IPS-18c (cell line): ENCODE results near the gene PDE9A.

Experiments
- H3K4me3 ChIP-seq: 2 replicates; pipeline ENCODE4 v1.7.0; 2013; ENCODE audit warnings: low read depth, mild to moderate bottlenecking, low read length, moderate library complexity; ENCODE audit not compliant: insufficient read depth
- H3K9me3 ChIP-seq: one replicate; pipeline ENCODE4 v1.6.1; 2013; ENCODE audit warnings: mild to moderate bottlenecking, low read length, moderate library complexity; ENCODE audit not compliant: control insufficient read depth, insufficient read depth

PDE9A gene

GRCh38 chr21:42673633-42674328 lies 20.4 kb downstream of the PDE9A start:
- no peaks in the 10 kb centered on the region for H3K9me3 ChIP-seq
- H3K4me3 ChIP-seq: peak overlapping the region; percentile 12; the same call in 1 of the 2 replicates

- Histone ChIP-seq H3K9me3 (no peaks in the 10 kb centered on the region), H3K4me3 (no peak overlapping the region)
These were observed 21.0 kb downstream of the PDE9A start for GRCh38 chr21:42674351-42674940.

- no peak overlapping the region for H3K4me3 ChIP-seq
- no peaks in the 10 kb centered on the region for H3K9me3 ChIP-seq
These were observed 22.0 kb downstream of the PDE9A start for GRCh38 chr21:42675403-42675802.

- no peaks in the 10 kb centered on the region for H3K9me3 ChIP-seq
These were observed 23.4 kb downstream of the PDE9A start for GRCh38 chr21:42676808-42677207.

GRCh38 chr21:42677339-42678321 lies 24.2 kb downstream of the PDE9A start:
- Histone ChIP-seq H3K4me3 (no peak overlapping the region), H3K9me3 (no peaks in the 10 kb centered on the region)

More at GRCh38 chr21:42676808-42677207, 23.4 kb downstream of the PDE9A start:
- no peak overlapping the region for H3K4me3 ChIP-seq

- H3K9me3 ChIP-seq: no peaks in the 10 kb centered on the region
- no peak overlapping the region for H3K4me3 ChIP-seq
These were observed 25.3 kb downstream of the PDE9A start for GRCh38 chr21:42678618-42679295.

- no peak overlapping the region for H3K4me3 ChIP-seq
- no peaks in the 10 kb centered on the region for H3K9me3 ChIP-seq
These were observed 26.1 kb downstream of the PDE9A start for GRCh38 chr21:42679319-42680057.

- no peaks in the 10 kb centered on the region for H3K9me3 ChIP-seq
- H3K4me3 ChIP-seq: no peak overlapping the region
These were observed 26.6 kb downstream of the PDE9A start for GRCh38 chr21:42680058-42680330.

GRCh38 chr21:42680429-42680828 lies 27.0 kb downstream of the PDE9A start:
- Histone ChIP-seq H3K4me3 (no peak overlapping the region), H3K9me3 (no peaks in the 10 kb centered on the region)

- Histone ChIP-seq H3K9me3 (no peaks in the 10 kb centered on the region), H3K4me3 (no peak overlapping the region)
These were observed 28.1 kb downstream of the PDE9A start for GRCh38 chr21:42681296-42682206.

GRCh38 chr21:42682661-42683210 lies 29.3 kb downstream of the PDE9A start:
- no peak overlapping the region for H3K4me3 ChIP-seq
- no peaks in the 10 kb centered on the region for H3K9me3 ChIP-seq

- Histone ChIP-seq H3K4me3 (no peak overlapping the region), H3K9me3 (no peaks in the 10 kb centered on the region)
These were observed 30.1 kb downstream of the PDE9A start for GRCh38 chr21:42683371-42684108.

- Histone ChIP-seq H3K9me3 (no peaks in the 10 kb centered on the region), H3K4me3 (no peak overlapping the region)
These were observed 30.9 kb downstream of the PDE9A start for GRCh38 chr21:42684109-42684916.

GRCh38 chr21:42685036-42685435 lies 31.6 kb downstream of the PDE9A start:
- Histone ChIP-seq H3K9me3 (peaks cover 2% of the 10 kb centered on the region), H3K4me3 (no peak overlapping the region)
